Nephron progenitor cell (in vitro differentiated cells): ENCODE data around the gene ANKRD11.
"Not testable (repeated sequence)": the region's sequence is repeated elsewhere in the genome, so short reads cannot be mapped to it uniquely, and the experiment has no call there.

ENCODE experiments used
- DNase-seq: peaks from one replicate; pipeline ENCODE4 v3.0.0; 2021
- H3K27ac Mint-ChIP-seq: 2 replicates; pipeline ENCODE4 v1.8.0; 2021; ENCODE audit warnings: mild to moderate bottlenecking, moderate library complexity, mixed read lengths
- H3K27me3 Mint-ChIP-seq: 2 replicates; pipeline ENCODE4 v1.8.0; 2021; ENCODE audit warnings: mild to moderate bottlenecking, low read depth, mixed read lengths; ENCODE audit not compliant: poor library complexity
- H3K36me3 Mint-ChIP-seq: 2 replicates; pipeline ENCODE4 v1.8.0; 2021; ENCODE audit warnings: low read depth, mixed read lengths
- H3K4me1 Mint-ChIP-seq: 2 replicates; pipeline ENCODE4 v1.8.0; 2021; ENCODE audit warnings: mixed read lengths
- H3K4me3 Mint-ChIP-seq: 2 replicates; pipeline ENCODE4 v1.8.0; 2021; ENCODE audit warnings: mild to moderate bottlenecking, moderate library complexity, mixed read lengths
- H3K9me3 Mint-ChIP-seq: 2 replicates; pipeline ENCODE4 v1.8.0; 2021; ENCODE audit warnings: mild to moderate bottlenecking, moderate library complexity, mixed read lengths
- CTCF ChIP-seq: fragments of 200-600 bp; sonication (generic); IDR thresholded peaks from 2 replicates; pipeline ENCODE4 v1.5.0; 2021; ENCODE audit warnings: antibody characterized with exemption

ANKRD11 gene

GRCh38 chr16:89304181-89304851, 186.0 kb downstream of the ANKRD11 start:
- peaks cover 43% of the 10 kb centered on the region for H3K36me3 Mint-ChIP-seq
- DNase-seq = no peak
- no peak overlapping the region for H3K4me3 Mint-ChIP-seq
- peak overlapping the region; percentile 96 for H3K27ac Mint-ChIP-seq
- no peaks in the 10 kb centered on the region for H3K9me3 Mint-ChIP-seq
- peaks cover 4% of the 10 kb centered on the region for H3K4me1 Mint-ChIP-seq
- H3K27me3 Mint-ChIP-seq = no peaks in the 10 kb centered on the region
- TF ChIP-seq CTCF = no peak

DNA sequence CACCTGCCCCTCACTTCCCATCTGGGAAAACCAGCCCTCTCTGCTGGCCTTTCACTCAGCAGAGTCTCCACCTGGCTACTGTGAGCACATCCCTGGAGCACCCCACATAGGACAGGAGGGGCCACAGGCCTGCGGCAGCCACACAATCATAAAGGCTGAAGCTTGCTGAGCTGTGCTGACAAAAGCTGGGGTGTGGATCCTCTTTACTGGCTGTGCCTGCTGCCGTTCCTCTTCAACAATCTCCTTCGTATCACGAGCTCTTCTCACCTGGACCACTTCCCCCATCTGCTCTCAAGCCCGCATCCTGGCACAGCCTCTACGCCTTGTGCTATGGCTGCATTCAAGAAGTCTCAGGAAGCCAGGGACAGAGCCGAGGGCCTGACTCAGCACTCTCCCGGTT, 186.7 kb downstream of the ANKRD11 start:
- Mint-ChIP-seq H3K4me1 (peaks cover 7% of the 10 kb centered on the region), H3K27me3 (no peaks in the 10 kb centered on the region), H3K9me3 (no peaks in the 10 kb centered on the region), H3K36me3 (peaks cover 43% of the 10 kb centered on the region), H3K4me3 (no peak overlapping the region), H3K27ac (peak overlapping the region; percentile 96)
- no peak for DNase-seq
- no peak for TF ChIP-seq CTCF

DNA sequence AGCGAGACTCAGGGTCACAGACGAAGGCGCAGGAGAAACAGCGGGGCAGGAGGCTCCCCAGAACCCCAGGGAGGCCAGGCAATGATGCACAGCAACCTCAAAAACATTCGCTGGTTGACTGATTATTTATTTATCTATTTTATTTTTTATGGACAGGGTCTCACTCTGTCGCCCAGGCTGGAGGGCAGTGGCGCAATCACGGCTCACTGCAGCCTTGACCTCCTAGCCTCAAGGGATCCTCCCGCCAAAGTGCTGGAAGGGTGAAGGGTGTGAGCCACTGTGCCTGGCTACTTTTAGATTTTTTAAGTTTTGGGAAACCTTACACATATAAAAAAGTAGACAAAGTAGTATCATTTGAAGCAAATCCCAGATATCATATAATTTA, 189.4 kb downstream of the ANKRD11 start:
- H3K27ac Mint-ChIP-seq = peak overlapping the region; percentile 98
- TF ChIP-seq CTCF = no peak
- H3K4me1 Mint-ChIP-seq = peaks cover 34% of the 10 kb centered on the region
- no peaks in the 10 kb centered on the region for H3K9me3 Mint-ChIP-seq
- no peak overlapping the region for H3K4me3 Mint-ChIP-seq
- no peaks in the 10 kb centered on the region for H3K27me3 Mint-ChIP-seq
- H3K36me3 Mint-ChIP-seq = peaks cover 41% of the 10 kb centered on the region
- DNase-seq = no peak

GRCh38 chr16:89300311-89300975, 189.9 kb downstream of the ANKRD11 start:
- no peak overlapping the region for H3K4me3 Mint-ChIP-seq
- TF ChIP-seq CTCF = no peak
- no peak for DNase-seq
- peak overlapping the region; percentile 98 for H3K27ac Mint-ChIP-seq
- no peaks in the 10 kb centered on the region for H3K9me3 Mint-ChIP-seq
- H3K36me3 Mint-ChIP-seq = peaks cover 41% of the 10 kb centered on the region
- H3K27me3 Mint-ChIP-seq = no peaks in the 10 kb centered on the region
- H3K4me1 Mint-ChIP-seq = peaks cover 37% of the 10 kb centered on the region

DNA sequence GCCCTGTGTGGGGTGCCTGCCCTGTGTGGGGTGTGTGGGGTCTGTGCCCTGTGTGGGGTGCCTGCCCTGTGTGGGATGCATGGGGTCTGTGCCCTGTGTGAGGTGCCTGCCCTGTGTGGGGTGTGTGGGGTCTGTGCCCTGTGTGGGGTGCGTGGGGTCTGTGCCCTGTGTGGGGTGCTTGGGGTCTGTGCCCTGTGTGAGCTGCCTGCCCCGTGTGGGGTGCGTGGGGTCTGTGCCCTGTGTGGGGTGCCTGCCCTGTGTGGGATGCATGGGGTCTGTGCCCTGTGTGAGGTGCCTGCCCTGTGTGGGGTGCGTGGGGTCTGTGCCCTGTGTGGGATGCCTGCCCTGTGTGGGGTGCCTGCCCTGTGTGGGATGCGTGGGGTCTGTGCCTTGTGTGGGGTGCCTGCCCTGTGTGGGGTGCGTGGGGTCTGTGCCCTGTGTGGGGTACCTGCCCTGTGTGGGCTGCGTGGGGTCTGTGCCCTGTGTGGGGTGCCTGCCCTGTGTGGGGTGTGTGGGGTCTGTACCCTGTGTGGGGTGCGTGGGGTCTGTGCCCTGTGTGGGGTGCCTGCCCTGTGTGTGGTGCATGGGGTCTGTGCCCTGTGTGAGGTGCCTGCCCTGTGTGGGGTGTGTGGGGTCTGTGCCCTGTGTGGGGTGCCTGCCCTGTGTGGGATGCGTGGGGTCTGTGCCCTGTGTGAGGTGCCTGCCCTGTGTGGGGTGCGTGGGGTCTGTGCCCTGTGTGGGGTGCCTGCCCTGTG, 190.8 kb downstream of the ANKRD11 start:
- not testable (repeated sequence) for DNase-seq, H3K4me3 Mint-ChIP-seq, H3K27me3 Mint-ChIP-seq, H3K9me3 Mint-ChIP-seq, H3K27ac Mint-ChIP-seq
- Mint-ChIP-seq H3K4me1 (peaks cover 40% of the 10 kb centered on the region), H3K36me3 (peaks cover 37% of the 10 kb centered on the region)

DNA sequence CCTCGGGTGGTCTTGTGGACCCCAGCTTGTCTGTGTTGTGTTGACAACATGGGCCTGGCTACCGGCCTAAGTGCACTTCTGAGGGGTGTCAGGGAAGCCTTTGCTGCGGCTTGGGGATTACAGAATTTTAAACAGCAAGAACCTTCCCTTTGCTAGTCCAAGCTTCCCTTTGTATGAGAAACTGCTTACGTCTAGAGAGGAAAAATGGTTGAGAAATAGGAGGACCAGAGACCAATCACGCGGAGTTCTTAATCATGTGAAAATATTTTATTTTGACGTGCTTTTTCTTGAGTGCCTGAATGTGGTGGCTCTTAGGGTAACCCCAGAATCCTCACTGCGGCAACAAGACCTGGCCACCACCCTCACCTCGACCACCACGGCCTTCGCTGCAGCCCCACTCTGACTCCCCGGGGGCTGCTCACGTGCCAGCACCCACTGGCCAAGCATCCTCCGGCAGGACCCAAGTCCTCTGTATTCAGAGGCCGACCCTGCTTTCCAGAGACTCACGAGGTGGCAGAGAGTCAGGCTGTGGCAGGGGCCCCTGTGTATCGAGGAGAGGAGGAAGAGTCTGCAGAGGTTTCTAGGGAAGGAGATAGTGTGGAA, 191.6 kb downstream of the ANKRD11 start:
- Mint-ChIP-seq H3K9me3 (no peaks in the 10 kb centered on the region), H3K36me3 (peaks cover 29% of the 10 kb centered on the region), H3K4me1 (peaks cover 48% of the 10 kb centered on the region), H3K27me3 (no peaks in the 10 kb centered on the region), H3K27ac (peak overlapping the region; percentile 97), H3K4me3 (no peak overlapping the region)
- DNase-seq = no peak
- TF ChIP-seq CTCF = no peak
